ENCODE results near the gene RPL29.

- TF ChIP-seq NFIC (IDR thresholded peaks at IDR 0.05; ENCODE audit: low read length) (no peak), ZSCAN29 (CRISPR knock-in tag; conservative IDR thresholded peaks at IDR 0.05) (no peak), ZNF7 (CRISPR knock-in tag; IDR thresholded peaks at IDR 0.05) (no peak), ZNF607 (CRISPR knock-in tag; IDR thresholded peaks at IDR 0.05; ENCODE audit: borderline replicate concordance) (no peak), ARNTL (CRISPR knock-in tag; IDR thresholded peaks at IDR 0.05) (no peak), POLR2AphosphoS5 (IDR thresholded peaks at IDR 0.05; ENCODE audit: low read depth, low read length) (no peak), ZNF558 (CRISPR knock-in tag; IDR thresholded peaks at IDR 0.05; ENCODE audit: borderline replicate concordance) (no peak), POLR2A (IDR thresholded peaks at IDR 0.05; ENCODE audit: insufficient read depth in 1 of 2, low read depth in 2 of 2, low read length in 2 of 2) (no peak), EZH2 (conservative IDR thresholded peaks at IDR 0.05; ENCODE audit: low read depth, low read length) (no peak), REST (IDR thresholded peaks at IDR 0.05; ENCODE audit: borderline replicate concordance in 1 of 2, low read depth in 1 of 2, low read length in 2 of 2) (no peak), RORA (CRISPR knock-in tag; IDR thresholded peaks at IDR 0.05) (no peak), ZNF260 (CRISPR knock-in tag; IDR thresholded peaks at IDR 0.05; ENCODE audit: borderline replicate concordance, low read depth) (no peak), ZNF644 (CRISPR knock-in tag; IDR thresholded peaks at IDR 0.05; ENCODE audit: low read depth) (no peak)
These were observed 41.6 kb downstream of the RPL29 start for GRCh38 chr3:51954105-51954504.

Data from HepG2 (cell line).